ENCODE results near the gene ECM2.

- TF ChIP-seq CTCF (conservative IDR thresholded peaks at IDR 0.05; ENCODE audit: low read depth, low read length) = no peak
- no peak for TF ChIP-seq EZH2phosphoT487 (IDR thresholded peaks at IDR 0.05; ENCODE audit: borderline replicate concordance, low read length)
Measured at GRCh38 chr9:92525306-92525705, 10.5 kb downstream of the ECM2 start.
